Osteoblast (primary cell): ENCODE results near the gene KLK10. TPM values are rescaled to one million over a fixed set of nuclear protein-coding genes. Genes with fewer than 3 reads are reported as not detected.

ENCODE experiments used
- DNase-seq: peaks from one replicate; pipeline ENCODE4 v3.0.0; 2011; ENCODE audit warnings: low spot score, mixed read lengths; ENCODE audit not compliant: insufficient read length; ENCODE audit errors: missing footprints
- H2AFZ ChIP-seq: 2 replicates; pipeline ENCODE4 v1.6.0; 2011; ENCODE audit warnings: mild to moderate bottlenecking, low read length
- H3K27ac ChIP-seq: 2 replicates; pipeline ENCODE4 v1.5.1; 2011; ENCODE audit warnings: mild to moderate bottlenecking, low read depth, low read length, moderate library complexity
- H3K27me3 ChIP-seq: 2 replicates; pipeline ENCODE4 v1.6.0; 2012; ENCODE audit warnings: mild to moderate bottlenecking, control low read depth, inconsistent platforms, low read length, moderate library complexity; ENCODE audit not compliant: insufficient read depth
- H3K36me3 ChIP-seq: 2 replicates; pipeline ENCODE4 v1.5.1; 2011; ENCODE audit warnings: mild to moderate bottlenecking, low read length, control low read depth, moderate library complexity; ENCODE audit not compliant: insufficient read depth
- H3K4me1 ChIP-seq: 2 replicates; pipeline ENCODE4 v1.5.1; 2011; ENCODE audit warnings: mild to moderate bottlenecking, low read length, control low read depth, moderate library complexity; ENCODE audit not compliant: insufficient read depth
- H3K4me2 ChIP-seq: 2 replicates; pipeline ENCODE4 v1.6.0; 2011; ENCODE audit warnings: mild to moderate bottlenecking, low read length; ENCODE audit not compliant: insufficient read depth
- H3K4me3 ChIP-seq: fragments of 200-600 bp; sonication (generic); 3 replicates; pipeline ENCODE4 v1.5.1; 2012; ENCODE audit warnings: mild to moderate bottlenecking, low read length, inconsistent platforms; ENCODE audit not compliant: insufficient read depth
- H3K79me2 ChIP-seq: 2 replicates; pipeline ENCODE4 v1.6.0; 2012; ENCODE audit warnings: mild to moderate bottlenecking, low read length, control low read depth, inconsistent platforms; ENCODE audit not compliant: insufficient read depth
- H3K9me3 ChIP-seq: 2 replicates; pipeline ENCODE4 v1.5.1; 2011; ENCODE audit warnings: low read depth, low read length, control low read depth
- H4K20me1 ChIP-seq: 2 replicates; pipeline ENCODE4 v1.6.0; 2012; ENCODE audit warnings: mild to moderate bottlenecking, low read length, control low read depth; ENCODE audit not compliant: insufficient read depth
- total RNA-seq: library from RNA; depleted of rRNA; stranded (reverse); fragments of >200 nt; gene quantifications from 2 replicates; pipeline ENCODE4 v1.2.3, GENCODE V29; 2012
- TF ChIP-seq, protein P1 (sequence below): IDR thresholded peaks from 2 replicates; pipeline ENCODE4 v1.5.1; 2011; ENCODE audit warnings: mild to moderate bottlenecking, low read depth, low read length, moderate library complexity; ENCODE audit errors: extremely low read depth

KLK10 gene
- total RNA-seq, 1 donor: not detected

DNA sequence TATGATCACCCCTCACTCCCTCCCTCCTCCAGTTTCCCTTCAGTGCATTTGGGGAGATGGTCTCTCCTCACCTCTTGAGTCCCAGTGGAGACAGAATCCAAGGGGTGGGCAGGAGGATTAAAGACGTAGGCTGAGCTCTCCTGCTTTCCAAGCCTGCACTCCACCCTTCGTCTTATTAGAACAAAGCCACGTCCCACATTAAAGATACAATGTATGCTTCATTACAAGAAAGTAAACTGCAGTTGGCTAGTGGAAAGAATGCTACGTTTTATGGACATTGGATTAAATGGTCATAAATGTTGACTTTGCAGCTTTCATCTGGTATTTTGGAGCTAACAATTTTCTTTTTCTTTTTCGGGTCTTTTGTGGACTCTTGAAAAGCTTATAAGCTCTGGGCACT lies 8.4 kb upstream of the KLK10 start:
- H3K79me2 ChIP-seq: no peaks in the 10 kb centered on the region
- H3K4me3 ChIP-seq: no peak overlapping the region
- TF ChIP-seq, protein P1, sequence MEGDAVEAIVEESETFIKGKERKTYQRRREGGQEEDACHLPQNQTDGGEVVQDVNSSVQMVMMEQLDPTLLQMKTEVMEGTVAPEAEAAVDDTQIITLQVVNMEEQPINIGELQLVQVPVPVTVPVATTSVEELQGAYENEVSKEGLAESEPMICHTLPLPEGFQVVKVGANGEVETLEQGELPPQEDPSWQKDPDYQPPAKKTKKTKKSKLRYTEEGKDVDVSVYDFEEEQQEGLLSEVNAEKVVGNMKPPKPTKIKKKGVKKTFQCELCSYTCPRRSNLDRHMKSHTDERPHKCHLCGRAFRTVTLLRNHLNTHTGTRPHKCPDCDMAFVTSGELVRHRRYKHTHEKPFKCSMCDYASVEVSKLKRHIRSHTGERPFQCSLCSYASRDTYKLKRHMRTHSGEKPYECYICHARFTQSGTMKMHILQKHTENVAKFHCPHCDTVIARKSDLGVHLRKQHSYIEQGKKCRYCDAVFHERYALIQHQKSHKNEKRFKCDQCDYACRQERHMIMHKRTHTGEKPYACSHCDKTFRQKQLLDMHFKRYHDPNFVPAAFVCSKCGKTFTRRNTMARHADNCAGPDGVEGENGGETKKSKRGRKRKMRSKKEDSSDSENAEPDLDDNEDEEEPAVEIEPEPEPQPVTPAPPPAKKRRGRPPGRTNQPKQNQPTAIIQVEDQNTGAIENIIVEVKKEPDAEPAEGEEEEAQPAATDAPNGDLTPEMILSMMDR: no peak
- no peak overlapping the region for H2AFZ ChIP-seq
- H3K4me2 ChIP-seq: no peak overlapping the region
- no peaks in the 10 kb centered on the region for H3K9me3 ChIP-seq
- peak; percentile 62 for DNase-seq
- H3K27me3 ChIP-seq: peaks cover 17% of the 10 kb centered on the region
- H3K27ac ChIP-seq: no peak overlapping the region
- H3K36me3 ChIP-seq: no peaks in the 10 kb centered on the region
- H4K20me1 ChIP-seq: no peaks in the 10 kb centered on the region
- H3K4me1 ChIP-seq: no peaks in the 10 kb centered on the region

DNA sequence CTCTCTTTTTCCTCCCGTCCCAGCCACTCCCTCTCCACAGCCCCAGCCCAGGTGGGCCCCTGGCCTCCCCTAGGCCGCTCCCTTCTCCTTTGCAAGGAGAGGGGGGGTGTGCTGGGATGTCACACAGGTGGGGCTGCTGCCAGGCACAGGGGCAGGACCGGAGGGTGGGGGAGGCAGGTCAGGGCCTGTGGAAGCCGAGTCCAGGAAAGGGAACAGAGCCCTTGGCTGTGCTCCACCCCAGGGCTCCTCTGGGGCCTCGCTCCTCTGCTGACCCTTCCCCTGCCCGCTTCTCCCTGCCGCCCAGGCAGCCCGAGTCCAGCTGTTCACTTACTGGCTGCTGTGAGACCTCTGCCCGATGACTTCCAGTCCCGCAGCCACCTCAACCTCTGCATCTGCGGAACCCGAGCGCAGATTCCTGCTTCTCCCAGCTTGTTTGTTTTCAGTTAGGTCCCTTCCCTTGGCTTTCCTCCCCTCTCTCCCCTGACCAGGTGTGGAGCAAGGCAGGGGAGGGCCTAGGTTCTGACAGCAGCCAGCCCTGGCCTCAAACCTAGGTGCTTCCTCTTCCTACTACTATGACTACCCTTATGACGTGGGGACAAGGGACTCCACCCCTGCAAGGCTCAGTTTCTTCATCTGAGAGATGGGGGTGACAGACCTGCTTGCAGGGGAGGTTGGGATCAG lies 7.8 kb upstream of the KLK10 start:
- no peaks in the 10 kb centered on the region for H3K4me1 ChIP-seq
- TF ChIP-seq, protein P1: no peak
- H3K4me3 ChIP-seq: no peak overlapping the region
- no peak overlapping the region for H3K27ac ChIP-seq
- H4K20me1 ChIP-seq: no peaks in the 10 kb centered on the region
- no peaks in the 10 kb centered on the region for H3K79me2 ChIP-seq
- no peak overlapping the region for H2AFZ ChIP-seq
- no peaks in the 10 kb centered on the region for H3K36me3 ChIP-seq
- DNase-seq: peak; percentile 78
- H3K4me2 ChIP-seq: no peak overlapping the region
- H3K27me3 ChIP-seq: peaks cover 17% of the 10 kb centered on the region
- H3K9me3 ChIP-seq: no peaks in the 10 kb centered on the region

DNA sequence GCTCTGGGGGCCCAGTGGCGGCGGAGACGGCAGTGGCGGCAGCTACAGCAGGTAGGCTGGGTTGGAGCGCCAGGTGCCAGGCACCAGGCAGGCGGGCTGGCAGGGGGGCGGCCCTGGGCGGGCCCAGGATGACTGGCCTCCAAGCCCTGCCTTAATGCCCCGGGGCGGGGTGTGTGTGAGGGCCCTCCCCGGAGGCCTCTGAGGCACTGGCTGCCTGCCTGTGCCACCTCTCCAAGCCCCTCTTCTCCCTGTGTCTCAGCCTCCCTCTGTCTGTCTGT lies 7.0 kb upstream of the KLK10 start, which contains the start of gene KLK11:
Gene KLK11, minus strand, starts transcription at position 63 of the 278 bp plus-strand sequence. CDS start 985 bp downstream, outside the sequence.
- no peaks in the 10 kb centered on the region for H4K20me1 ChIP-seq
- no peak within 1 kb of the TSS for H3K27ac ChIP-seq
- peak; percentile 74 for DNase-seq
- H3K4me1 ChIP-seq: no peaks in the 10 kb centered on the region
- peaks cover 17% of the 10 kb centered on the region for H3K27me3 ChIP-seq
- H3K79me2 ChIP-seq: no peaks in the 10 kb centered on the region
- H3K36me3 ChIP-seq: no peaks in the 10 kb centered on the region
- no peak within 1 kb of the TSS for H3K4me2 ChIP-seq
- TF ChIP-seq, protein P1: no peak
- H3K9me3 ChIP-seq: no peaks in the 10 kb centered on the region
- no peak within 1 kb of the TSS for H3K4me3 ChIP-seq
- no peak within 1 kb of the TSS for H2AFZ ChIP-seq

DNA sequence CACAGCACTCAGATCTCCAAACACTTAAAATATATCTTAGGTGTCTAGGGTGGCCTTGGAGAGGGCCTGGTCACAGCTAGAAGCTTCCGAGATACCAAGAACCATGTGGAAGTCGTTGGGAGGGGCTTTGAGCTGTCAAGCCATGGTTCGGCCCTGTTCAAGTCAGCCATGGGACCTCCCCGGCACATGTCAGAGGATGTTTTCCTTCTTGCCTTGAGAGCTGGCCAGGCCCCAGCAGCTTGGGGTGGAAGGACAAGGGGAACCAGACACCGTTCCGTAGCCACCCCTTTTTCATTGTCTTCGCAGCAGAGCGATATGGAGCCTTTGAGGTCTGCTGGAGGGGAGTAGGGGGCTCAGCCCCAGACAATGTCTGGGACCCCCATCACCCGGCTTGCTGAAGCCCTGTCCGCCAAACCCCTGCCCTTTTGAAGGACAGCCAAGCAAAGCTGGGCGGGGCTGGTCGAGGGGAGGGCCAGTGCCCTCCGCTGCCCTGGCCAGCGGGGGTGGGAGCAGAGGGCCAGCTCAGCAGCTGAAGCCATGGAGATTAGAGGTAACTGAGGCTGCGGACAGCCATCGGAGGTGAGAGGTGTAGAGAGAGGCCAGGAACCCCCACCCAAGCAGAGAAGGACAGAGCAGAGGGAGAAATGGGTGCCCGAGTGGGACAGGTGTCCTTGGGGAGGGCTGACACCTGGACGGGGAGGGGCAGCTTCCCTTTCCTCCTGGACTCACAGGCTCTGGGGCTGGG lies 6.5 kb upstream of the KLK10 start:
- no peak overlapping the region for H3K27ac ChIP-seq
- H3K27me3 ChIP-seq: peaks cover 17% of the 10 kb centered on the region
- H3K4me2 ChIP-seq: no peak overlapping the region

More for the DNA sequence above, 6.5 kb upstream of the KLK10 start:
- Histone ChIP-seq H2AFZ (no peak overlapping the region), H3K9me3 (no peaks in the 10 kb centered on the region), H3K4me3 (no peak overlapping the region), H3K4me1 (no peaks in the 10 kb centered on the region), H3K79me2 (no peaks in the 10 kb centered on the region), H3K36me3 (no peaks in the 10 kb centered on the region), H4K20me1 (no peaks in the 10 kb centered on the region)
- TF ChIP-seq, protein P1: no peak
- peak; percentile 86 for DNase-seq
